Measurements from ENCODE around the gene SERPINI2. TPM values are rescaled to one million over a fixed set of nuclear protein-coding genes. Genes with fewer than 3 reads are reported as not detected.
A peak's percentile ranks its signal among the peaks of the same experiment; 100 is the strongest.
"Not testable (repeated sequence)": the region's sequence is repeated elsewhere in the genome, so short reads cannot be mapped to it uniquely, and the experiment has no call there.

SERPINI2 gene
- total RNA-seq, 1 donor from 2014 or later: 0.41 TPM

DNA sequence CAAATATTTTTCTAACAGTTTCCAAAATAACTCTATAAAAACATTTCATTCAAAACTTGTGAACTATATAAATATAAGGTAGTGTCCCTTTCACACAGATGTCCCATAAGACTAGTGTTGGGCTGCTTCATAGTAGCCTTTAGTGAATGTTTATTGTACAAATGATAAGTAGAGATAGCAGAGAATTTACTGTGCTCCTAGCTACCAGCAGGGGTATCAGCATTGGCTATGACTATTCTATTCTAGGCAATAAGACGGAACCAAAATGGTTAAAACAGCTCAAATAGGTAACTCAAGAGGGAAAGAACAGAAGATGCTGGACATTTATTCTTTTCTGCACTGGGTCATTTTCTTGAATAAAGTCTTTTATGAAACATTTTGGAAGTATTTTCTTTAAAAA, 22.6 kb downstream of the SERPINI2 start:
- DNase-seq (ENCODE audit: low spot score in 2 of 2): no peak
- FAIRE-seq: no peak

DNA sequence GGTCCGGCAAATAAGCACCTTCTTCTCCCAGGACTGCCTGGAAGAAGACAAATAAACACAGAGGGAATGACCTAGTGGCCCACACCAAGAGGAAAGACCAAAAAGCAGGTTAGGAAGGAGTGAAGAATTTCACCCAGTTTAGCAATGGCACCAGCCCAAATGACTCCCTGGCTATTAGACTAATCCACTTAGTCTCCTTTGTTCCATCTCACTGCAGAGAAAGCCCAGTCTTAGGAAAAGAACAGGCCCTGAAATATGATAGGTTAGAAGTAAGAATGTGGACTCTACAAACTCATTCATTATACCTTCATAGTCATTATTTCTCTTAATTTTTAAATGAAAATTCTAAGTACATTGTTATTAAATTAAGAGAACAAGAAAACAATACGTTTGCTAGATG, 23.2 kb downstream of the SERPINI2 start:
- no peak for FAIRE-seq
- no peak for DNase-seq (ENCODE audit: low spot score in 2 of 2)

DNA sequence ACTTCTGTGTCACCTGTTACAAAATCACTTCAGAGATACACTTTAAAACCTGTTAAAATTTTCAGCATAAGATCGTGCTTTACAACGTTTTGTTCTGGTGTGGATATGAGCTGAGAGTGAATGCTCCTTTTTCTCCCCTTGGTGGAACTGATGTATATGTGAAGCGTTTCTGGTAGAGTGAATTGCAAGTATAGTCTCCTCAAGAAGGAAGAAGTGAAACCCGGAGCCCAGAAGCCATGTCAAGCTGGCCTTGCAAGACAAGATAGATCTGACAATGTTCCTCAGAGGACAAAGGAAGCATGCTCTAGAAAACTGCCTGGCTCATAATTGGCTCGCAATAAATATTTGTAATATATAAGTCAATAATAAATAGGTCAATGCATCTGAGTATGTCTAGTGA, 23.6 kb downstream of the SERPINI2 start:
- DNase-seq (ENCODE audit: low spot score in 2 of 2): no peak
- FAIRE-seq: no peak

DNA sequence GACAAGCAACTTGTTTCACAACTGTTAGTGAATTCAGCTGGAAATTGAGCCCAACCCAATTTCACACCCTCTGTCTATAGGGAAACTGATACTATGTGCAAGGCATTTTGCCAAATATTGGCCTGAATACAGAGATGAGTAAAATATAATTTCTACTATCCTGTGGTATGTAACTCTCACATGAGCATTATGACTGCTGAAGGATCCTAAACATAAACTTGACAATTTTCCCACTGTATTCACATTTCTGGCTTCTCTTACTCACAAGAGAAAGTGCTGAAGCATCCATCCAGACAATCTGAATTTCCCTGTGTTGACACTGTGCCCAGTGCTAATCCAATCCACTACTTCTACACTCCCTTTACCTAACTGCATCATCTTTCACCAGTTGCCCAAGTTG, 28.4 kb downstream of the SERPINI2 start:
- no peak for DNase-seq (ENCODE audit: low spot score in 2 of 2)

DNA sequence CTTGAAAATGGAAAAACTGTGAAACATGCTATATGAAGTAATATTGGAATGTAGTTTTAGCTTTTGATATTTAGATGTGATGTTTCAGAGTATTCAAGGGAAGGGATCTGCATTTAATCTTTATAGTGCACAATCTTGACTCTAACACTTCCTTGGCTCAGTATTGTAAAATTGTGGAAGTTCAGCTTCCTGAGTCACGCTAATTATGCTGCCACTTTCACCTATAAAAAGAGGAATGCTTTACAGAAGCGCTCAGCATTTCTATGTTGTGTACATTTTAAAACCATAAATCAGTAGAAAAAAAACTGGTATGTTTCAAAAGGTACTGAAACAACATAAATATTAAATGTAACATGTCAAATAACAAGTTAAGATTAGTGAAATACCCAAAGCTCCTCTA, 32.6 kb downstream of the SERPINI2 start:
- no peak for DNase-seq (ENCODE audit: low spot score in 2 of 2)
- FAIRE-seq: no peak

More for the DNA sequence above, 28.4 kb downstream of the SERPINI2 start:
- no peak for FAIRE-seq

DNA sequence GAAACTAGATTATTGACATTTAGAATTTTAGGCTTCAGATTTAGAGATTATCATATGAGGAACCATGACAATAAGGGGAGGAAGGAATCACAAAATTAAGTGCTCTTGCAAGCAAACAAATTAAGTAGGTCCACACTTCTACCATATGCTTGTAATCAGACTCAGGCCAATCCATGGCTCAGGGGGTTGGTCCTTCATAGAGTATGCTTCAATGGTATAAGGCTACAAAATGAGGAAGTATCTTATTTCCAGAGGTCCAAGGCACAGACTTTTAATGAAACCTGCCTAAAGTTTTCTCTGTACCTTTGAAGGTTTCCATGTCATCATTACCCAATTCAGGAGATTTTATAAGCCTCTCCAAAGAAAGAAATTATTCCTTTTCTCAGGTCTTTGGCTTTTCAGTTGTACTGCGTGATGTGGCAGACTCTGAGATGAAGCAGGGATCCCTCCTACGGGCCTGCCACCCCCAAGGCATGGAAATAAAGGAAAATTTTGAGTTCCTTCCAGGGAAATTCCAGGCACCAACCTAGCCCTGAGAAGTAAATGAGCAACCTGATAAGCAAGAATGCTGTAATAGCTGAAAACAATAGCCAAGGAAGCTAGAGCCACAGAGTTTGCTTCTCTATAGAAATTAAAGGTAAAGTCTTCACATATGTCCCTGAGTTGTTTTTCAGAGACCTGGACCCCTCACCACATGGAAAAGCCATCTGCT, 36.3 kb downstream of the SERPINI2 start:
- FAIRE-seq (no peak), DNase-seq (ENCODE audit: low spot score in 2 of 2) (no peak)

DNA sequence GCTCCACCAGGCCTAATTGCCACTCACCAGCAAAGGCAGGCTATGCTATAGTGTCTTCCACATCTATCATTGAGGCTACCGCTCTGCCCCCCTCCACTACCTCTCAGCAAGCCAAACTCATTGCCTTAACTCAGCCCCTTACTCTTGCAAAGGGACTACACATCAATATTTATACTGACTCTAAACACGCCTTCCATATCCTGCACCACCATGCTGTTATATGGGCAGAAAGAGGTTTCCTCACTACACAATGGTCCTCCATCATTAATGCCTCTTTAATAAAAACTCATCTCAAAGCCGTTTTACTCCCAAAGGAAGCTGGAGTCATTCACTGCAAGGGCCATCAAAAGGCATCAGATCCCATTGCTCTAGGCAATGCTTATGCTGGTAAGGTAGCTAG, 46.9 kb downstream of the SERPINI2 start:
- DNase-seq (ENCODE audit: low spot score in 2 of 2); FAIRE-seq: not testable (repeated sequence)

DNA sequence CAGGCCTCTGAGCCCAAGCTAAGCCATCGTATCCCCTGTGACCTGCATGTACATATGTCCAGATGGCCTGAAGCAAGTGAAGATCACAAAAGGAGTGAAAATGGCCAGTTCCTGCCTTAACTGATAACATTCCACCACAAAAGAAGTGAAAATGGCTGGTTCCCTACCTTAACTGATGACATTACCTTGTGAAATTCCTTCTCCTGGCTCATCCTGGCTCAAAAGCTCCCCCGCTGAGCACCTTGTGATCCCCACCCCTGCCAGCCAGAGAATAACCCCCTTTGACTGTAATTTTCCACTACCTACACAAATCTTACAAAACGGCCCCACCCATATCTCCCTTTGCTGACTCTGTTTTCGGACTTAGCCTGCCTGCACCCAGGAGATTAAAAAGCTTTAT, 51.4 kb downstream of the SERPINI2 start:
- FAIRE-seq; DNase-seq (ENCODE audit: low spot score in 2 of 2): not testable (repeated sequence)

DNA sequence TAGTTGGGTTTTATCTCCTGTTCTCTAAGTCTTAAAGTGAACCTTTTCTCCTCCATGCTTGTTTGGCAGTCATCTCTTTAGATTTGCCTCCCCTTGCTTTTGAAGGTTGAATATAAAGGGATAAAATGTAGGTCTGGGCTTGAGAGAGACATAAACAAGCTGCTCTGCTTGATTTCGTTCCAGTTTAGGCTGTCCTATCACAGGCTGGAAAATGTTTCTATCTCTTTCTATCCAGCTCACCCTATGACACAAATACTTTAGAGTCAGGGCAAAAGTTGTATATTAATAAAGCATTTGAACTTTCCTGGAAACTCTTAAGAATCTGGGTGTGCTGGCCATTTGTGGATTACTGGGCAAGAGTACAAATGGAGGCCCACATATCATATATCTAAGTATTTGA, 64.2 kb downstream of the SERPINI2 start:
- FAIRE-seq (no peak), DNase-seq (ENCODE audit: low spot score in 2 of 2) (no peak)

DNA sequence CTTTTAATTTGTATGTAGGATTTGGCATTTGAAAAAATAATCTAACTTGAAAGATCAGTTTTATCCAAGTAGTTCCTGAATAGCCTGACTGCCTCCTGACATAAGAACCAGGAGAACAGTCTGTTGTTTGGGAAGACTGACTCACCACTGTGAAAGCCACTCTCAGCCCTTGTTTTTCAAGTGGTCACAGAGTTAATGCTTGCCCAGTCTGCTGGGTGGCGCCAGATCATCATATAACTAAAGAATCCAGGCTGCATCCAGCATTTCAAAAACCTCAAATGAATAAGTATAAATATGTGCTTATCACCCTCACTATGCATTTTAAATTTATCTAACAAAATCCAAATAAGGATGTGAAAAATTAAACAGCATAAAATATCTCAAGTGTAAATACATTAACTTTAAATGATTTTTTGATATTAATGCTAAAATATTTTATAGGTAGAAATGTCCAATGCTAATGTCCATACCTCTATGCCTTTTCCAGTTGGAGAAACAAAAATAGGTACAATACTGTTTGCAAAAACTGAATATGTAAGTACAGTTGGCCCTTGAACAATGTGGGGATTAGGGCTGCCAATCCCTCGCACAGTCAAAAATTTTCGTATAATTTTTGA, 66.9 kb downstream of the SERPINI2 start:
- FAIRE-seq (peak; percentile 64), DNase-seq (ENCODE audit: low spot score in 2 of 2) (peak; percentile 4 to 12)

DNA sequence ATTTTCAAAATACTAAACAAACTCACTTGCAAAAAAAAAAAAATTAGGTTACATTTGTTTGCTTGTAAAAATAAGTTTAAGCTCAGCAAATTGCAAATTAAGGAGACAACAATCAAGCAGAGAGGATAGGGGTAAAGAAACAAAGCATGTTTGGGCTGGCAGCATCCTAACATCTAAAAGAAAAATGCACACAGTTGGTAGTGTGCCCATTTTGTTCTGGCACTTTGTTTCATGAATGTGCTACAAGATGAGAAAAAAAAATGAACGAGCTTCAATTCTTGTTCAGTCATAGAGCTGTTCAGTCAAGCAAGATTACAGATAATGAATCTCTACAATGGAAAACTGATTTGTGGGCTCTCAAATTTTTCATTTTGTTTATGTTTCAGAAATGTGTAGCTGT, 76.0 kb downstream of the SERPINI2 start:
- DNase-seq (ENCODE audit: low spot score in 2 of 2) (no peak), FAIRE-seq (no peak)

DNA sequence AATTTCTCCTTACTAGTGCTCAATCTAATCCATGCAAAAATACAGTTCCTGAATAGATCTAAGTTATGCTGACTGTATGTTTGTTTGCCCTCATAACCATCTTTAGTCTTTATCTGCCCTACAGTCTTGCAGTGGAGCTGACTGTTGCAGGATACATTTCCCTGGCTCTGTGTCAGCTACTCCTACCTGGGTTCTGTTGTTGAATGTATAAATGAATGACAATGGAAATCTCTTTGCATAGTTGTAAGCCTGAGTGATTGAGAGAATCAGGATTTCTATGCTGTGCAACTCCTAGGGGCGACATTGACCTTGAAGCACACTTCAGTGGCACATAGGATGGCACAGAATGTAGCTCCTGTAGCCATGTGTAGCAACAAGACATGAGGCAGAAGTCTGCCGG, 77.8 kb downstream of the SERPINI2 start:
- FAIRE-seq: no peak

DNA sequence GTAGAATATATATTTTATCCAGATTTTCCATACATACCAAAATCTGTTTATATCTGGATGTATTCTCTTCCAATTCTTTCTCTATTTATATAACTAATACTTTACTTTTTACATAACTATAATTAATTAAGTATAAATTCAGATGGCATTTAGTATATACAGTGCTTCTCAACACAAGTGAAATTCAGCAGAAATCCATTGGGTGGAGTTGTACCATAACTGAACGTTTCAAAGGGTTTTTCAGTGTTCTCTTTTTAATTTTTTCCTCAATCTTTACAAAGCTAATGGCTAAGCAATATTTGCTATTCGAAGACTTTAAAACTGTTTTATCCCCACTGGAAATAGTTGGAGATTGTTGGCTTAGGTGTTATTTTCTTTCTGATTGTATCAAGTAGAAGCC, 79.8 kb downstream of the SERPINI2 start:
- FAIRE-seq: peak; percentile 85

More for the DNA sequence above, 77.8 kb downstream of the SERPINI2 start:
- no peak for DNase-seq (ENCODE audit: low spot score in 2 of 2)

More for the DNA sequence above, 79.8 kb downstream of the SERPINI2 start:
- DNase-seq (ENCODE audit: low spot score in 2 of 2): no peak

Other genes starting within 250 kb of the SERPINI2 start
- gene ZBBX, start 93.7 kb downstream of the SERPINI2 start, total RNA-seq: 4.9 TPM
- 10.6 TPM for gene WDR49, start 179.9 kb upstream of the SERPINI2 start, total RNA-seq